GM21528 (cell line): ENCODE results near the gene PDLIM4.

ENCODE experiments used
- ATAC-seq: cut with Tn5 transposase; IDR thresholded peaks from one replicate; pipeline ENCODE4 v1.9.1; 2021; ENCODE audit warnings: mild to moderate bottlenecking, moderate library complexity; ENCODE audit not compliant: unreplicated experiment, low FRiP score

The PDLIM4 gene

DNA sequence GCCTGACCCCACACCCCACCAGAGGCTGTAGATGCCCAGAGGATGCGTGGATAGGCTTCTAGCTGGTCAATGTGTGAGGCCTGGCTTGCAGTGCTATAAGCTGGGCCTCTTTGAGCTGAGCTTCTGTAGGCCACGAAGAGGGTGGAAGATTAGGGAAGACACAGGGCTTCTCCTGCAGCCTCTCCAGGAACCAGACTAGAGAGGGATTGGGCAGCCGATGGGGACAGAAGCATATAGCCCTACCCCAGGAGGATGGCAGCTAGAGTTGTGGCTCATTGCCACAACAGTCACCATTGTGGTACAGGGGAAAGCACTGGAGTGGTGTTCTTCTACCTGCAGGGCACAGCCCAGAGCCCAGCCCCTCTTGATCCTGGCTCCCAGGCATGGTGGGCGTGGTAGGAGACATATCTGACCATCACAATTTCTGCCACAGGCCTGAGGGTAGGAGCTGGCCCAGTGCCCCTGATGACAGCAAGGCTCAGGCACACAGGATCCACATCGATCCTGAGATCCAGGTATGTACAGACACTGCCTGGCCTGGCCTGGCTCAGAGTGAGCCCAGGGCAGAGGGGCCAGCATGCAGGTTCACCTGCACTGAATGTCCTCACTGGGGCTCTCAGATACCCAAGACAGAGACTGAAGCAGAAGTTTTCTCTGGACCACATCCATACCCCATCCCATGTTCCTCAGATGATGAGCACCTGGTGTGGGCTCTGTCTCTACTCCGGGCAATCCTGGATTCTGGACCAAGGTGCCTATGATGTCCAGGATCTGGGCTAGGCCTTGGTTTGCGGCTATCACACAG lies 8.7 kb downstream of the PDLIM4 start:
- no peak for ATAC-seq

DNA sequence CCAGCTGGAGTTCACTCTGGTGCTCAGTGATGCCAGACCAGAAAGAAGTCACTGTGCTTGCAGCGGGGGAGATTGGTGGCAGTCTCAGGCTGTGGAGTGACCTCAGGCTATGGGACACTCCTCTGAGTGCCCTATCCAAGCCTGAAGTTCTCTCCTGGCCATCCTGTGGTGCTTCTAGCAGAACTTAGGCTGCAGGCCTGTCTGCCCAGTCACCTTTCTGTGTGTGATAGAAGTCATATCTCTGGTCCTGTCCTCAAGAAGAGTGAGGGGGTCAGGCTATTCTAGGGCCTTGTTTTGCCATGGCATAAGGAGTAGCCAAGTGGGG lies 9.3 kb downstream of the PDLIM4 start:
- ATAC-seq = no peak

- no peak for ATAC-seq
Observed at GRCh38 chr5:132267166-132267739, 9.8 kb downstream of the PDLIM4 start.

- no peak for ATAC-seq
Observed at GRCh38 chr5:132267931-132268768, 10.7 kb downstream of the PDLIM4 start.

GRCh38 chr5:132268769-132269551 lies 11.5 kb downstream of the PDLIM4 start:
- ATAC-seq = peak; percentile 56

GRCh38 chr5:132269635-132270334 lies 12.3 kb downstream of the PDLIM4 start:
- no peak for ATAC-seq

DNA sequence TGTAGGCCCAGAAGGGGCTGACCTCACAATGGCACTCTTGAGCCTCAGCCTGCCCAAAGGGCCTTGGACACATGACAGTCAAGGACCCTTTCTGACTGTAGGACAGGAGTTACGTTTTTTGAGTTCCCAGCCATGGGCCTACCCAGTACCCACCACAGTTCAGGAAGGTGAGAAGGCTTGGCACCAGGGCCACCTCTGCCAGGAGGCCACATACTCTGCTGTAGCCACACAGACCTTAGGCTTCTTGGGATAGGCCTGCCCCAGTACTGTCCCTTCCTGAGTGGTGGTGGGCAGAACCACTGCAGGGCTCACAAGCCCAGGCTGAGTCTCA lies 12.8 kb downstream of the PDLIM4 start:
- no peak for ATAC-seq

GRCh38 chr5:132270706-132271105 lies 13.2 kb downstream of the PDLIM4 start:
- ATAC-seq = no peak

- no peak for ATAC-seq
Observed at GRCh38 chr5:132271251-132272246, 14.1 kb downstream of the PDLIM4 start.

DNA sequence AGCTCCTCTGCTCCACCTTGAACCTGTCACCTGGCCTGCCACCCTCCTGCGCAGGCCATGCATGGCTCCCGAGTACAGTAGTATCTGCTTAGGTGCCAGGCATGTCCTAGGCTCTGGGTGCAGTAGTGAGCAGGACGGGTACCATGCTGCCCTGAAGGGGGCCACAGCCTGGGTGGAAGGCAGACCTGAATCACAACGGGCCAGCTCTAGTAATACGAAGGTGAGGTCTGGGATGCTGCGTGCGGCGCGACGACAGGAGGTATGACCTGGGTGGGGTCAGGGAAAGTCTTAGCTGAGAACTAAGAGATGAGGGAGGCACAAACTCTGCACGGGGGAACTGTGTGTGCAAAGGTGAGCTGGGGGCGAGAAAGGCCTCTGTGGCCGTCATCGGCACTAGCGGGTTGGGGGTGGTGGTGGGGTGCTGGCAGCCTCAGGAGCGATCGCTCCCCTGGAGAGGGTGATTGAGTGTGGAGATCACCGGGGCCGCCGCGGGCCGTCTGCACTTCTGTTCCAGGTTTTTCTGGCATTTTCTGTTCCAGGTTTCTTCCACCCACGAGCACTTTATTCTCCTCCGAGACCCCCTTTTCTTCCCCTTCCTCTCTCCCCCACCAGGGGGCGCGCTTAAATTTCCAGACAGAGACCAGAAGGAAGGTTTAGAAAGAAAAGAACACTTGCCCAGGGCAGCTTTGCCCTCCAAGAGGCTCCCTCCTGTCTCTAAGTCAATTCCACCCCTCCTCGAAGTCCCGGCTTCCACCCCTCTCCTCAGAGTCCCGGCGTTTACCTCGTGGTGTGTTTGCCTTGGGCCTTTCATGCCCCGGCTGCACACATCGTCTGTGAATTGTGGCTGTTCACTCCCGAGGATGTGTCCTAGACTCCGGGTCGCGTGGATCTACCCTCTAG lies 15.1 kb downstream of the PDLIM4 start:
- ATAC-seq = no peak

DNA sequence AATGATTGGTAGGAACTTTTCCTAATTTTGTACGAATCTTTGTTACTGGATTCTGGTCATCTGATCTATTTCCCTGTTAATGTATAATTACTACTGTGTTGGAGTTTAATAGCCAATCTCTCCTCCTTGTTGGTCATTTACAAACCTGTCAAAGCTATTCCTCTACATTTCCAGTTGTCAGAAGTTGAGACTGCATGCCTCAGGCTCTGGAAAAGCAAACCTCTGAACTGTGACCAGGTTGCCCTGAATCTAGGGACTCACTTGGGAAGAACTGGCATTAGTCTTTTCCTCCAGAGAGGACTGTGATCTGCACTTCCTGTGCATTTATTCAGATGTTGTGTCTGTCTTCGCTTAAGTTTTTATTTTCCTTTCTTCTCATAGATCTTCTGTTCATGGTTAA lies 16.1 kb downstream of the PDLIM4 start:
- no peak for ATAC-seq

- ATAC-seq = no peak
Observed at GRCh38 chr5:132274050-132274792, 16.7 kb downstream of the PDLIM4 start.

DNA sequence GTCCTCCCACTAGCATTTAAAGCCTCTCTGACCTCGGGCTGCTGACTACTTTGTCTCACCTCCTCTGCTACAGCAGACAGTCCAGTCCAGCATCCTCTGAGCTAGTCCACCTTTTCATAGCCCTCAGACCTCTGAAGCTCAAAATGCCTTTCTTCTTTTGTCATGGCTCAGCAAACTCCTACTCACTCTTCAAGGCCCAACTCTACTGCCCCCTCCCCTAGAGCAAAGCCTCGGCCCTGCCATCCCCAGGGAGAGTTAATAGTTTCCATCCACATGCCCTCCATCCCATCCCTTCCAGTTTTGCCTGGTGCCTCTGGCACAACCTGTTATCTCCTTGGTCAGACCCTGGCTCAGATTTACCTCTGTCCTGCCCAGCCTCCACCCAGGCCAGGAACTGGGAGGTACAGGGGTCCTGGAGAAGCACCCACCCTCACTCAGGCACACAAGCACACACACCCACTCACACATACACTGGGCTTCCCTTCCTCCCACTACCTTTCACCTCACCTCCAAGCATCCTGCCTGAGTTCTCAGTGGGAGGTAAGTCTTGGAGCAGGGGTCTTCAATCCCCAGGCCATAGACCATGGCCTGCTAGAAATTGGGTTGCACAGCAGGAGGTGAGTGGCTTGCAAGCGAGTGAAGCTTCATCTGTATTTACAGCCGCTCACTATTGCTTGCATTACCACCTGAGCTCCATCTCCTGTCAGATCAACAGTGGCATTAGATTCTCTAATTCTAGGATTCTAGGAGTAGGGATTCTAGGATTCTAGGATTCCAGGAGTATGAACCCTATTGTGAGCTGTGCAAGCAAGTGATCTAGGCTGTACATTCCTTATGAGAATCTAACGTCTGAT lies 18.1 kb downstream of the PDLIM4 start:
- ATAC-seq = no peak

DNA sequence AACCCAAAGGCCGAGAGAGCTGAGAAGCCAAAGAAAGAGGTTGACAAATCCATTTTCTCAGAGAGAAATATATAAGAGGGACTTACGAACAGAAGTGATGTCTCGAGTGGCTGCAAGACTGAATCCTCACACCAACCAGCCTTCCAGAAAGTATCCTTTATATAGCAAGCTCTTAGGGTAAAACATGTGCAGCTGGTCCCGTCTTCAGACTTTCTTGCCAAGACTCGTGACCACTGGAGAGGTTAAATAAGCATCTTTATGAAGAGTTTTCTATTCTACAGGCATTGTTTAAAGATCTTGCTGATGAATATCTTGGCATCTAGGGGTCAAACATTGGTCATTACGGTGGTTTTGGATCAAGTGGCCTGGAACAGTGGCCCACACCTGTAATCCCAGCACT lies 19.8 kb downstream of the PDLIM4 start:
- ATAC-seq = no peak

- no peak for ATAC-seq
Observed at GRCh38 chr5:132277971-132278853, 20.7 kb downstream of the PDLIM4 start.

- no peak for ATAC-seq
Observed at GRCh38 chr5:132279801-132280200, 22.3 kb downstream of the PDLIM4 start.
